Omental fat pad (tissue), 4 donors: ENCODE results near the gene TBC1D5. TPM values are rescaled to one million over a fixed set of nuclear protein-coding genes. Genes with fewer than 3 reads are reported as not detected.

Experiments used
- ATAC-seq: fragments of 150-250 bp; one replicate; pipeline ENCODE4 v1.9.1; 2016; ENCODE audit warnings: mild to moderate bottlenecking, moderate library complexity; ENCODE audit not compliant: low FRiP score
- DNase-seq: peaks from one replicate; pipeline ENCODE4 v3.0.0-alpha.2; 2019; ENCODE audit warnings: low spot score
- CTCF ChIP-seq, 3 donors: fragments of 450-650 bp; IDR thresholded peaks; one replicate each; pipeline ENCODE4 v1.5.1; 2016 to 2017; ENCODE audit warnings: antibody characterized with exemption in 3 of 3, mild to moderate bottlenecking in 3 of 3, moderate library complexity in 2 of 3
- total RNA-seq, 4 donors: library from RNA; depleted of rRNA; stranded (reverse); fragments of >200 nt; gene quantifications; one replicate each; pipeline ENCODE4 v1.1.0, GENCODE V29; 2016

The TBC1D5 gene
- total RNA-seq, 4 donors from 2014 or later: 56.8 to 92.5 (median 74.8) TPM

DNA sequence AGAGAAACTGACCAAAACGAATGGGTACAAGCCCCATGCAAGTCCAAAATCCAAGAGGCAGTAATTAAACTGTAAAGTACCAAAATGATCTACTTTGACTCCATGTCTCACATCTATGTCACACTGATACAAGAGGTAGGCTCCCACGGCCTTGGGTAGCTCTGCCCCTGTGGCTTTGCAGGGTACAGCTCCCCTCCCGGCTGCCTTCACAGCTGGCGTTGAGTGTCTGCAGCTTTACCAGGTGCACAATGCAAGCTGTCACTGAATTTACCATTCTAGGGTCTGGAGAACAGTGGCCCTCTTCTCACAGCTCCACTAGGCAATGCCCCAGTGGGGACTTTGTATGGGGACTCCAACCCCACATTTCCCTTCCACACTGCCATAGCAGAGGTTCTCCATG, 308.6 kb downstream of the TBC1D5 start:
- ATAC-seq: no peak
- no peak for TF ChIP-seq CTCF (IDR thresholded peaks at IDR 0.05)

DNA sequence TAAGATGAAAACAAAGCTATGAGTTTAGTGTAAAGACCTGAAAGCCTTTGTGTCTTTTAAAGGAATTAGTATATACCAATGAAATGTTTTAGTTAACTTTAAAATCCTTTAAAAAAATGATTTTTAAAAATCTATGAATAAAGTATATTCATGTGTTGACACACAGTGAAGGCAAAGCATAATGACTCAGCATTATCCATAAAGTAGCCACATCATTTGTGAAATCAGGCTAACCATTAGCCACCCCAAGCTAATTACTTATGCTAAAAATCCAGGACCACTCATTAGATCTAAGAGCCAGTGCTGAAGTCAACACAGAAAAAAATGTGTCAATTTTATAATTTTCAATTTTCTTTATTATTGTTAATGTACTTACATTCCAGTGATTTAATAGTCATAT, 310.2 kb downstream of the TBC1D5 start:
- no peak for TF ChIP-seq CTCF (IDR thresholded peaks at IDR 0.05)

More for the DNA sequence above, 308.6 kb downstream of the TBC1D5 start:
- no peak for DNase-seq

DNA sequence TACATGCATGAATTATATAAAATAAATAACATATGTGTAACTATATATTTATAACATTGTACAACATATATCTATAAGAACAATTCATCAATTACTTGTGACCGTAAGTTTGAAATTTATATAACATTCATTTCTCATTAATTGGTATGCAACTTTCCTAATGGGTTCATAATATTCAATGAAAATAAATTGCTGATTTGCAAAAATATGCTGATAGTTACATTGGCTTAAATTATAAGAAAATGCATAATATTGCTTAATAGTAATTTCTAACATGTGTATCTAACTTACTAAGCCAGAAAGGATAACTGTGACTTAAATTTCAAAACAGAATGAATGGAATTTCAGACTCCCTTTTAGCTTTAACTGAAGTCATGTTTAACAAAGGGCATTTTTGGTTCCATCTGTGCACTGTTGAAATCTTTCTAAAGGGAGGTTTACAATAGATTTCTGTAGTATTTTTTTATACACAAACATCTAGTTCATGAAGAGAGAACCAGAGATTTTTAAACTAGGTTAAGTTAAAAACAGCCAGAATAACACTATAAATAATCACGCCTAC, 310.9 kb downstream of the TBC1D5 start:
- no peak for ATAC-seq
- DNase-seq: no peak
- no peak for TF ChIP-seq CTCF (IDR thresholded peaks at IDR 0.05)

More for the DNA sequence above, 310.2 kb downstream of the TBC1D5 start:
- DNase-seq (no peak), ATAC-seq (no peak)

- ATAC-seq (no peak), DNase-seq (no peak)
- TF ChIP-seq CTCF (IDR thresholded peaks at IDR 0.05): no peak
Measured at GRCh38 chr3:17431004-17431403, 311.4 kb downstream of the TBC1D5 start.

GRCh38 chr3:17430582-17430981, 311.8 kb downstream of the TBC1D5 start:
- no peak for DNase-seq
- ATAC-seq: no peak
- no peak for TF ChIP-seq CTCF (IDR thresholded peaks at IDR 0.05)

DNA sequence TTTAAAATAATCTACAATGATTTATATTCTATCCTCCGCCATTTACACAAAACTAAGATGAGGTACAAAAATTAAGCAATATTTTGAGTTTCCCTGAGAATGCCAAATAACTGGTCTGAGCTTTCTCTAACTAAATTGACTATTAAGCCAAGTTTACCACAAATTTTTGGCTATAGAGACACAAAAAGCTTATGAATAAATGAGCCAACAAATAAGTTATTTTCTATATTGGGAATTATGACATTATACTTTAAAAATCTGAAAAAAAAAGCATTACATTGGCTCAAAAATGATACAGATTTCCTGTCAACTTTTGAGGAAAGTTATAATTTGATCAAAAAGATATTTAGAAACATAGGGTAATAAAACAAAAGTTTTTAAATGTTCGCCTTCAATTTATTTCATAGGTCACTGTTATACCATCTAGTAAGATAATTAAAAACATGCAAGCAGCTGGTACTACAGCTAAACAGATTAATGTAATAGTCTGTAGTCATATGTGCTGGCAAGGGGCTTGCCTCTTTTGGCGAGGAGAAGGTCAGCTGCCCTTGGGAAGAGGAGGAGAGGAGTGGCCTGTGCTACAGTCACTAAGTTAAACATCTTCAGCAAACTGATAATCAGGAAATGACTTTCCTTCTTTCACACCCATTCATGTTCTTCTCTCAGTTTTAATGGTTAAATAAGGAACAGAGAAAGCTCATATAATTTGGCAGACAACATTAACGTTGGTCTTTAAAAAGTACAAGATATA, 318.5 kb downstream of the TBC1D5 start:
- ATAC-seq (no peak), DNase-seq (no peak)
- no peak for TF ChIP-seq CTCF (IDR thresholded peaks at IDR 0.05)

- ATAC-seq (no peak), DNase-seq (no peak)
- no peak for TF ChIP-seq CTCF (IDR thresholded peaks at IDR 0.05)
Measured at GRCh38 chr3:17422636-17423035, 319.8 kb downstream of the TBC1D5 start.
